MM.1S (cell line): ENCODE measurements around the gene CDH4.

Experiments
- EZH2 ChIP-seq: fragments of 300-600 bp; sonication (generic); optimal IDR thresholded peaks from 2 replicates; pipeline ENCODE3; 2017; ENCODE audit warnings: low read depth, mild to moderate bottlenecking, antibody characterized with exemption, low read length, mixed read lengths
- EZH2phosphoT487 ChIP-seq: fragments of 300-600 bp; sonication (generic); IDR thresholded peaks from 2 replicates; pipeline ENCODE4 v1.6.1; 2018; ENCODE audit warnings: antibody characterized with exemption, low read length
- TF ChIP-seq, protein P1 (sequence below): fragments of 300-600 bp; sonication (generic); IDR thresholded peaks from 2 replicates; pipeline ENCODE4 v1.5.1; 2016; ENCODE audit warnings: antibody characterized with exemption, low read length, mixed read lengths

DNA sequence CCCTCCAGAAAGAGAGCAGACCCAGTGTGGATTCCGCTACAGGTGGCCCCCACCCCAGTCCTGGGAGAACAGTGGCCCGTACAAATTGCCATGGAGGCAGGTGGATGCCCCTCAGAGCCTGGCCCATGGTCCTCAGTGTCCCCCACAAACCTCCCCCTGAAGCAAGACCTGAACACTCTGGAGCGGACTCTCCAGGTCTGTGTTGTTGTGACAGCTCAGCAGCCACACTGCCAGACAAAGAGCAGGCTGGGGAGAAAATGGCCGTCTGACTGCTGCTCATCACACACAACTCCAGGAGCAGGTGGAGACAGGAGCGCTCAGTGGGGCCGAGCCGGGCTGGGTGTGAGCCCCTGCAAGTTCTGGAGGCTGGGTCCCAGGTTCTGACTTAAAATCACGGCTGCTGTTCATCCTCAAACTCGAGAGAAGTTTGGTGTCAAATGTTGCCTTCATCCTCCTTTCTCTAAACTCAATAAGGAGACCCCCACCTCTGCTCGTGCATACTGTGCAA lies 241.8 kb downstream of the CDH4 start:
- TF ChIP-seq, protein P1, sequence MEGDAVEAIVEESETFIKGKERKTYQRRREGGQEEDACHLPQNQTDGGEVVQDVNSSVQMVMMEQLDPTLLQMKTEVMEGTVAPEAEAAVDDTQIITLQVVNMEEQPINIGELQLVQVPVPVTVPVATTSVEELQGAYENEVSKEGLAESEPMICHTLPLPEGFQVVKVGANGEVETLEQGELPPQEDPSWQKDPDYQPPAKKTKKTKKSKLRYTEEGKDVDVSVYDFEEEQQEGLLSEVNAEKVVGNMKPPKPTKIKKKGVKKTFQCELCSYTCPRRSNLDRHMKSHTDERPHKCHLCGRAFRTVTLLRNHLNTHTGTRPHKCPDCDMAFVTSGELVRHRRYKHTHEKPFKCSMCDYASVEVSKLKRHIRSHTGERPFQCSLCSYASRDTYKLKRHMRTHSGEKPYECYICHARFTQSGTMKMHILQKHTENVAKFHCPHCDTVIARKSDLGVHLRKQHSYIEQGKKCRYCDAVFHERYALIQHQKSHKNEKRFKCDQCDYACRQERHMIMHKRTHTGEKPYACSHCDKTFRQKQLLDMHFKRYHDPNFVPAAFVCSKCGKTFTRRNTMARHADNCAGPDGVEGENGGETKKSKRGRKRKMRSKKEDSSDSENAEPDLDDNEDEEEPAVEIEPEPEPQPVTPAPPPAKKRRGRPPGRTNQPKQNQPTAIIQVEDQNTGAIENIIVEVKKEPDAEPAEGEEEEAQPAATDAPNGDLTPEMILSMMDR: no peak
- no peak for TF ChIP-seq EZH2
- no peak for TF ChIP-seq EZH2phosphoT487
